Glutamatergic neuron (in vitro differentiated cells): ENCODE measurements around the gene TCERG1L. TPM values are rescaled to one million over a fixed set of nuclear protein-coding genes. Genes with fewer than 3 reads are reported as not detected.
A peak's percentile ranks its signal among the peaks of the same experiment; 100 is the strongest.

Experiments used
- DNase-seq: peaks from one replicate; pipeline ENCODE4 v3.0.0; 2022
- H3K27ac Mint-ChIP-seq: one replicate; pipeline ENCODE4 v1.8.0; 2020; ENCODE audit warnings: mild to moderate bottlenecking, mixed read lengths, inconsistent platforms; ENCODE audit not compliant: unreplicated experiment
- H3K27me3 Mint-ChIP-seq: one replicate; pipeline ENCODE4 v1.8.0; 2020; ENCODE audit warnings: mild to moderate bottlenecking, moderate library complexity, mixed read lengths, inconsistent platforms; ENCODE audit not compliant: unreplicated experiment
- H3K36me3 Mint-ChIP-seq: one replicate; pipeline ENCODE4 v1.8.0; 2020; ENCODE audit warnings: mild to moderate bottlenecking, mixed read lengths, inconsistent platforms; ENCODE audit not compliant: unreplicated experiment
- H3K4me1 Mint-ChIP-seq: one replicate; pipeline ENCODE4 v1.8.0; 2020; ENCODE audit warnings: mild to moderate bottlenecking, low read depth, mixed read lengths, inconsistent platforms; ENCODE audit not compliant: unreplicated experiment
- H3K4me3 Mint-ChIP-seq: one replicate; pipeline ENCODE4 v1.8.0; 2020; ENCODE audit warnings: mild to moderate bottlenecking, mixed read lengths, inconsistent platforms; ENCODE audit not compliant: unreplicated experiment
- H3K9me3 Mint-ChIP-seq: one replicate; pipeline ENCODE4 v1.8.0; 2020; ENCODE audit warnings: mild to moderate bottlenecking, moderate library complexity, mixed read lengths, inconsistent platforms; ENCODE audit not compliant: unreplicated experiment
- total RNA-seq: library from RNA; stranded (reverse); fragmentation: NEBNext Ultra II Directional; extraction: Animal tissue kit (Norgen Biotek cat#: 25700); gene quantifications from one replicate; pipeline ENCODE4 v1.2.1, GENCODE V29; 2021; ENCODE audit not compliant: unreplicated experiment
- TF ChIP-seq, protein P1 (sequence below): fragments of 200-600 bp; sonication (generic); IDR thresholded peaks from one replicate; pipeline ENCODE4 v1.5.0; 2021; ENCODE audit not compliant: partially characterized antibody, unreplicated experiment

The TCERG1L gene
- total RNA-seq, 1 donor from 2014 or later, result 2.2 TPM

DNA sequence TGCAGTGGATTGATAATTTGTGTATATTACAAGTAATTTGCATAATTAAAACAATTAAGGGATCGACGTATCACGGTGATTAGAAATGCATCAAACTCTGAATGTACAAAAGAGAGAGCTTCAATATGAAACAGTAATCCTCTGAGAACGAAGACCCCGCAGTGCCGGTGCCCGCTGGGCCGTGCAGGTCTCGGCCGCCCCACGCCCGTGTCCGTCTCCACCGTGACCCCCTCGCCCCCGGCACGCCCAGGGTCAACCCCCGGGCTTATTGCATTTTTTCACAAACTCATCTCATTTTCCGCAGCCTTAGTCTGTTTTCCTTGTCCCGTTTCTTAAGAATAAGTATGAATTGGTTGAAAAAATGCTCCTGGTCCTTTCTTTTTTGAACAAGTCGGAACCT, 218.6 kb downstream of the TCERG1L start:
- no peak for DNase-seq
- Mint-ChIP-seq H3K4me1 (peaks cover 13% of the 10 kb centered on the region), H3K9me3 (peaks cover 2% of the 10 kb centered on the region), H3K36me3 (no peaks in the 10 kb centered on the region), H3K27ac (no peak overlapping the region), H3K4me3 (no peak overlapping the region), H3K27me3 (peaks cover 5% of the 10 kb centered on the region)
- TF ChIP-seq, protein P1, sequence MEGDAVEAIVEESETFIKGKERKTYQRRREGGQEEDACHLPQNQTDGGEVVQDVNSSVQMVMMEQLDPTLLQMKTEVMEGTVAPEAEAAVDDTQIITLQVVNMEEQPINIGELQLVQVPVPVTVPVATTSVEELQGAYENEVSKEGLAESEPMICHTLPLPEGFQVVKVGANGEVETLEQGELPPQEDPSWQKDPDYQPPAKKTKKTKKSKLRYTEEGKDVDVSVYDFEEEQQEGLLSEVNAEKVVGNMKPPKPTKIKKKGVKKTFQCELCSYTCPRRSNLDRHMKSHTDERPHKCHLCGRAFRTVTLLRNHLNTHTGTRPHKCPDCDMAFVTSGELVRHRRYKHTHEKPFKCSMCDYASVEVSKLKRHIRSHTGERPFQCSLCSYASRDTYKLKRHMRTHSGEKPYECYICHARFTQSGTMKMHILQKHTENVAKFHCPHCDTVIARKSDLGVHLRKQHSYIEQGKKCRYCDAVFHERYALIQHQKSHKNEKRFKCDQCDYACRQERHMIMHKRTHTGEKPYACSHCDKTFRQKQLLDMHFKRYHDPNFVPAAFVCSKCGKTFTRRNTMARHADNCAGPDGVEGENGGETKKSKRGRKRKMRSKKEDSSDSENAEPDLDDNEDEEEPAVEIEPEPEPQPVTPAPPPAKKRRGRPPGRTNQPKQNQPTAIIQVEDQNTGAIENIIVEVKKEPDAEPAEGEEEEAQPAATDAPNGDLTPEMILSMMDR, result no peak

GRCh38 chr10:131092386-131092785, 219.1 kb downstream of the TCERG1L start:
- Mint-ChIP-seq H3K36me3 (no peaks in the 10 kb centered on the region), H3K27me3 (peaks cover 5% of the 10 kb centered on the region), H3K4me3 (no peak overlapping the region), H3K4me1 (peaks cover 11% of the 10 kb centered on the region), H3K27ac (no peak overlapping the region), H3K9me3 (peaks cover 2% of the 10 kb centered on the region)
- DNase-seq, result no peak
- TF ChIP-seq, protein P1, result no peak

- Mint-ChIP-seq H3K4me1 (peaks cover 11% of the 10 kb centered on the region), H3K36me3 (no peaks in the 10 kb centered on the region), H3K4me3 (no peak overlapping the region), H3K27me3 (peaks cover 5% of the 10 kb centered on the region), H3K27ac (peak overlapping the region; percentile 11), H3K9me3 (peaks cover 2% of the 10 kb centered on the region)
- DNase-seq, result no peak
- TF ChIP-seq, protein P1, result no peak
These were observed 219.8 kb downstream of the TCERG1L start for GRCh38 chr10:131091682-131092081.

DNA sequence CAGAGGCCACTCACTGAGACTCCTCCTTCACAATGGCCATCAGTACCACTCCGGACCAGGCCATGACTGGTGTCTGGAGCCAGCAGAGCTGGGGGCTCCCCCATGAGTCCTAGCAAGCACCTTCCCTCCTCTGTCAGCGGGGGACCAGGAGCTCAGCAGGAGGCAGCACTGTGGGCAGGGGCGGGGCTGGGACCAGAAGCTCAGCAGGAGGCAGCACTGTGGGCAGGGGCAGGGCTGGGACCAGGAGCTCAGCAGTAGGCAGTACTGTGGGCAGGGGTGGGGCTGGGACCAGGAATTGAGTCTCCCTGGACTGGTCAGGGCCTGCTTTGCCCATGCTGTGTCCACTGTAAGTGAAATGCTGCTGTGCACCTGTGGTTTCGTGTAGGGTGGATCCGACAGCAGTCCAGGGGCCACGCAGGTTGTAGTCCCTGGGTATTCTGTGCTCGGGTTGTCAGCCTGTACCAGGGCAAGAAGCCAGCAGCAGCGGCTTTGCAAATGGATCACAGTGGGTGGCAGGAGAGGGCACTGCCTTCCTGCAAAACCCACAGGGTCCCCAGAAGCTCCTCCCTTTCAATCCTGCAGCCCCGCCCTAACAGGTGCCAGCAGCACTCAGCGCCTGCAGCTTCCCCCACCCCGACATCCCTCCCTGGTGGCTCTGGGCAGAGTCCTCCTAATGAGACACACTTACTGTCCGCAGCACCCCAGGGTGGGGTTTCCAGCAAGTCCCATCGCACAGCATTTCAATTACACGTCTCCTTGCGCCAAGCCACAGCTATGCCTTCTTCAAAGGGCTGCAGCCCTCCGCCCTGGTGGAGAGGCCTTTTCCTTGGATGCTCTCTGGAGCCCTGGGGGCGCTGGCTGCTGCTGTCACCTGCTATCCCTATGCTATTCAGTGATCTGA, 220.5 kb downstream of the TCERG1L start:
- H3K4me1 Mint-ChIP-seq, result peaks cover 11% of the 10 kb centered on the region
- no peak overlapping the region for H3K4me3 Mint-ChIP-seq
- TF ChIP-seq, protein P1, result no peak
- no peaks in the 10 kb centered on the region for H3K36me3 Mint-ChIP-seq
- H3K27ac Mint-ChIP-seq, result peak overlapping the region; percentile 11
- peaks cover 5% of the 10 kb centered on the region for H3K27me3 Mint-ChIP-seq
- peak; percentile 68 for DNase-seq
- H3K9me3 Mint-ChIP-seq, result peaks cover 2% of the 10 kb centered on the region

GRCh38 chr10:131089861-131090260, 221.7 kb downstream of the TCERG1L start:
- Mint-ChIP-seq H3K9me3 (peaks cover 3% of the 10 kb centered on the region), H3K27ac (no peak overlapping the region), H3K27me3 (peaks cover 9% of the 10 kb centered on the region), H3K36me3 (no peaks in the 10 kb centered on the region), H3K4me1 (peaks cover 12% of the 10 kb centered on the region), H3K4me3 (no peak overlapping the region)
- TF ChIP-seq, protein P1, result no peak
- DNase-seq, result no peak
